NCI-H1105 treated with DMSO at 0.1 percent for 48 hours (cell line): Measurements from ENCODE around the gene SLC4A1.

ENCODE experiments used
- DNase-seq: peaks from one replicate; lab custom pipeline; 2025; lab: John Stamatoyannopoulos, UW

Gene SLC4A1

DNA sequence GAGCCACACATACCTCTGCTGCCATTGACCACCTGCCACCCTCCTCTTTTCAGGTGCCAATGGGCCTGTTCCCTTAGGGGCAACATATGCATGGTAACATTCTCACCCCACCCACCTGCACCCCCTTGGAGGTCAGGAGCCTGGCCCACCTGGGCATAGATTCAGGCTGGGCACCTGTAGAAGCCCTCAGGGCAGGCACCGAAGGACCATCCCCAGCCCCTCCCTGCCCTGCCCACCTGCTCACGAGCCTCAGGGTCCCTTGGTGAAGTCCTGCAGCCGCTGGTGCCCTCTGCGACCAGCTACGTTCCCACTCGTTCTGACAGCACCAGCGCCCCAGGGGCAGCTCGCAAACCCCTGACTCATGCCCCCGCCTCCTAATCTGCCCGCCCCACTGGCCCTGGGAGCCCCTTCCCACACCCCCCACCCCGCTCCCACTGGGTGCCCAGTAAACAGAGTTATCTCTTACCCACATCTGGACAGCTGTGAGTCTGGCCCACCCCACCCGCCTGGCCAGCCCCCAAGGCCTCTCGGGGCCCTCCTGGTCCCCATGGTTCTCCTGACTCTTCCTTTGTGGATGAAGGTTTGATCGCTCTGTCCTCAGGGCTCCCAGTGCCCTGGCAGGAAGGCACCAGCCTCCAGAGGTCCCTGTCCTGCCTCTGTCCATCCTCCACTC lies at the start of gene SLC4A1:
TSS of gene SLC4A1 (minus strand) at position 318 of the 673 bp plus-strand sequence. CDS start 5,269 bp downstream, outside the sequence.
- no peak for DNase-seq

DNA sequence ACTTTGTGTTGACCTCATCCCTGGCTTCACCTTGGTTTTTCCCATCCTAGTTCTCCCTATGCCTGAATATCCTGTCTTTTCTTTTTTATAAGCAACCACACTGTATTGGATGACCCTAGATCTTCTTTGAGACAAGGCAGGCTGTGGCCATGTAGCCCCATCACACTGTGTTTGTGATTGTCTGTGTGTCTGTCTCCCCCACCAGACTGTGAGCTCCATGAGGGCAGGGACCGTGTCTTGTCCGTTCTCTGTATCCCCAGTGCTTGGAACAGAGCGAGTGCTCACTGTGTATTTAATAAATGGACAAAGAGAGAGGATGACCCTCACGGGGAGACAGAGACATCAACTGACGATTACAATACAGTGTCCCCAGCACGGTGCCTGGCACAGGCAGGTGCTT lies 49.6 kb upstream of the SLC4A1 start:
- DNase-seq = no peak

DNA sequence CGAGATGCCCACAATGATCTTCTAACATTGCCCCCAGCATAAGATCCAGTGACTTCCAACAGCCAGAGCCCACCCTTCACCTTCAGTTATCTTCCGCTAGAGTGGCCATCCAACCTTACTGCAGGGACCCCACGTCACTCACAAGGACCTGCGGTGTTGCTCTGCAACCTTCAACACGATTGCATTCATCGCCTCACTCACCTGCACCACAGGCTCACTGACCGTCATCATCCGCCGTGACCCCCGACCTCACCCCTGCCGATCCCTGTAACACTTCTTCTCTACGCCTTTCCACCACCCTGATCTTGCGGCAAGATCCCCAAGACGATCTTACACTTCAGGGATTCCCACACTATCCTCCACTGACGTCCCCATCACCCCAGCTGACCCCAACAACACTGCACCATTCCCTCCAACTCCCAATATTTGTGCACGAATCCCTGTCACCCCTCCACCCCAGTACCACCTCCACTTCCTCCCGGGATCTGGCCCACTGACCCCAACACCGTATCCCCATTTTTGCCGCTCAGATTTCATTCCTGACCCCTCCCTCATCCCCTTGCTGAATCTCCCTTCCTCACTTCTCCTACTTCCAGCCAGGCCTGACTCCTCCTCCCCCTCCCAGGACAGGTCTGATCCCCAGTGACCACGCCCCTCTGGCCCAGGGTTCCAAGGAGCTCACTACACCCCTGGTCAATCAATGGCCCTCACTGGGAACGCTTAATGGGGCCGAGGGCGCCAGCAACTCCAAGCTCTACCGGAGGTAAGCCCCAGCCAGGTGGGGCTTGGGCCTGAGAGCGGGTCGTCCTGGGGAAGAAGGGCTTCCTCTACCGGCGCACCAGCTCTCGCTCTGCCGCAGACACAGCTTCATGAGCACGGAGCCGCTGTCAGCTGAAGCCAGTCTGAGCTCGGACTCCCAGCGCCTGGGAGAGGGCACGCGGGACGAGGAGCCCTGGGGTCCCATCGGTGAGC lies 48.1 kb upstream of the SLC4A1 start:
- no peak for DNase-seq

DNA sequence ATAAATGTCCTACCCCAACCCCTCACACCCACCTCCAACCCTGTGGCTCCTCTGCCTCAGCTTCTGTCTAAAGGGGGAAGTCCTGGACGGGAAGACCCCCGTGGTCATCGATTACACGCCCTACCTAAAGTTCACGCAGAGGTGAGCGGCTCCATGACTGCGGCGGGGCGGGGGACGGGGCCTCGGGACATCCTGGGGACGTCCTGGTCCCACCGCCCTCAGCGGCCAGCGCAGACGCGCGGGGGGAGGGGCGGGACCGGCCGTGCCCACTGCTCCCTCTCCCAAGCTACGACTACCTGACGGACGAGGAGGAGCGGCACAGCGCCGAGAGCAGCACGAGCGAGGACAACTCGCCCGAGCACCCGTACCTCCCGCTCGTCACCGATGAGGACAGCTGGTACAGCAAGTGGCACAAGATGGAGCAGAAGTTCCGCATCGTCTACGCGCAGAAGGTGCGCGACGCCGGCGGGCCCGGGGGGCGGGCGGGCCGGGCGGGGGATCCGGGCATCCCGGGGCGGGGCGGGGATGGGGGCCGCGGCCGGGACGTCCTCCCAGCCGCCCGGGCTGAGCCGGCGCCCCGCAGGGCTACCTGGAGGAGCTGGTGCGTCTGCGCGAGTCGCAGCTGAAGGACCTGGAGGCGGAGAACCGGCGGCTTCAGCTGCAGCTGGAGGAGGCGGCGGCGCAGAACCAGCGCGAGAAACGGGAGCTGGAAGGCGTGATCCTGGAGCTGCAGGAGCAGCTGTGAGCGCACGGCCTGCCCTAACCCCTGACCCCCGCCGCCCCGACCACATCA lies 47.1 kb upstream of the SLC4A1 start:
- peak; percentile 61 for DNase-seq

DNA sequence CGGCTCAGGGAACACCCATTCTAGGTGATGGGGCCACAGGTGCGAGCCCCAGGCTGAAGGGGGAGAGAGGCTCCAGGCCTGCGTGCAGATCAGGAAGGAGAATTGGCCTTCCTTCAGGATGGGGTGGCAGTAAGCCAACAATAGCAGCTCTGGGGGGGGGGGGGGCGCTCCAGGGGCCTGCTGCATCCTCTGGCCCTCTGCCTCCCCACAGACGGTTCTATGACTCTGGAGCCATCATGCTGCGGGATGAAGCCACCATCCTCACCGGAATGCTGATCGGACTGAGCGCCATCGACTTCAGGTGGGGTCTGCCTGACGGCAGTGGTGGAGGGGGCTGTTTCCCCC lies 46.6 kb upstream of the SLC4A1 start:
- DNase-seq = peak; percentile 35

DNA sequence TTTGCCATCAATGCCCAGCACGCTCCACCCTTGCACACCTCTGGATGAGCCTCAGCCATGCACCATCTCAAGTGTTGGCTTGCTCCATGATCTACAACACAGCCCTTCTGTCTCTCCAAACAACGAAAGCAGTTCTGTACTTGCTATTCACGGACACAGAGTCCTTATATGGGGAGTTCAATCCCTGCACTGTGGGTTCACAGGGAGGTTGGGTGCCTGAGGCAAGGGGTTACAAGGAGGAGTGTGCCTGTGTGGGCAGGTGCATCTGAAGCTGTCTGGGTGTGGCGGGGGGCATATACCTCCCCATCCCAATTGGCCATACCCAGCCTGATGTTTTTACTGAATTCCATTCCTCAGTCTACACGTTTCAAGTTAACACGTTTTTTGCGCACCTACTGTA lies 46.1 kb upstream of the SLC4A1 start:
- DNase-seq = no peak

DNA sequence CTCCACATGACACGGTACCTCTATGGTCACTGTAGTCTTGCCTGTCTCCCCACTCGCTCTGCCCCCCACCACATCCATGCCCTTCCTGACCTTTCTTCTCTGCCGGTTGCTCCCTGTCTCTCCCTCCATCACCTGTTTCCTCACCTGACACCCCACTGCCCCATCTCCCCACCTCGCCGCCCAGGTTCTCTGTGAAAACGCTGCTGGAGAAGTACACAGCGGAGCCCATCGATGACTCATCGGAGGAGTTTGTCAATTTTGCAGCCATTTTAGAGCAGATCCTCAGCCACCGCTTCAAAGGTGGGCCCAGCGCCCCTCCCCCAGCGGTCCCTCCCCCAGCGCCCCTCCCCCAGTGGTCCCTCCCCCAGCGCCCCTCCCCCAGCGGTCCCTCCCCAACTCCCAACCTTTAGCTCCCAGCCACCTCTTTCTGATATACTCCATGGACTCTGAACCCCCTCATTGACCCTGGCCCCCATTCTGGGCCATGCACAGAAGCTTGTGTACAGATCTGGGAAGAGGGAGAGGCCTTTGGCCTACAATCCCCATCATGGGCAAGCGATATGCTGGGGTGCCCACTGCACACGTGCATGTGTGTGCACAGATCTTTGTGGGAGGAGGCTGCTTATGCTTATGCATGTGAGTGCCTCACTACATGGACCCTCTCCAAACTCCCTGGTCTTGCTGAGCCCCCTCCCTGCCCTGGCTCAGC lies 44.6 kb upstream of the SLC4A1 start:
- no peak for DNase-seq

DNA sequence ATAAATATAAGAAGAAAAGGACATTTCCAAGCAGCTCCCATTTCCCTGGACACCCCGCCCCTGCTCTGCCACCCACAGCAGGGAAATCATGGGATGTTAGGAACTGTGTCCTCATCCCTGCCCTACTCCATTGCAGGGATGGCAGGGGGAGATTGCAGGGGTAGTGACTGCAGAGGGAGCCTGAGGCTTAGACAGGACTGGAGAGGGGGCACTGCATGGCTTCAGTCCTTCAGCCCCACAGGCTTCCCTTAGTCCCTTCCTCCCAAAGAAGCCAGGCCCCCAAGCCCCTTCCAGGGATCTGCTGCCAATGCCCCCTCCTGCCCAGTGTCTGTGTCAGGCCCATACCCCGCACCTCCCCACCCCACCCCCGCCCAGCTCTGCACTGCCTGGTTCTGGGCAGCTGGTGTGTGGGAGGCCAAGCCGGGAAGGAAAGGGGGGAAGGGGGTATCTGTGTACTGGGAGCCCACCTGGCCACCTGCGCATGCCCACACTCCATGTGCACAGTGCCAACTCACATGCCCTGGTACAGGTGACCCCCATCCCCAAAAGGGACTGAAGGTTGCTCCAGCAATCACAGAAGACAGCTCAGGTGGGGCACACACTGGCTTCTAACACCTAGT lies 43.7 kb upstream of the SLC4A1 start:
- no peak for DNase-seq

DNA sequence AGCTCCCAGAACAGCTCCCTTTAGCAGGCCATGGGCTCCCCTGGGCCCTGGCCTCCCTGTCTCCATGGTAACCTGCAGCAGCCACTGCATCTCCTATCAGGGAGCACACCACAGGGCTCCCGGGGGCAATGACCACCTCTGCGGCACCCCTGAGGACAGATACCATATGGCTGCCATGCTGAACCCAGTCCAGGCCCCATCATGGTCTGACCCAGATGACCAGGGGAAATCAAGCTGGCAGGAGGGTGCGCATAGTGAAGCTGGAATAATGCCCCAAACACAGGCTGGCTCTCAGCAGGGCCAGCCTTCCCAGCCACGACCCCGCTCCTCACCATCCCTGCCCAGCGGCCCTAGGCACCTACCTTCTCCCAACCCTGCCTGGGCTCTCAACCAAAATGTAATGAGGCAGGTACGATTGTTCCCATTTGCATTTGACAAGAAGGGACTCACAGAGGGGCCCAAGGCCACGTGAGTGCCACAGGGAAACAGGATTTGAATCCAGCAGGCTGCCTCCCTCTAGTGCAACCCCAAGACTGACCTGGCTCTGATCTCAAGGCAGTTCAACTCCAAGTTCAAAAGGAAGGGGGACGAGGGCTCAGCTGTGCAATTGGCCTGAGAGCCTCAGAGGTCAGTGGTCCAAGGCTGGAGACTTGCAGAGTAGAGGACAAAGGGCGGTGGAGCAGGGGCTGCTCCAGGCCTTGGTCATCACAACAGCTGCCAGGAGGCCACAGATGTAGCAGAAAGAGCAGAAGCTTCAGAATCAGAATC lies 42.9 kb upstream of the SLC4A1 start:
- DNase-seq = no peak

DNA sequence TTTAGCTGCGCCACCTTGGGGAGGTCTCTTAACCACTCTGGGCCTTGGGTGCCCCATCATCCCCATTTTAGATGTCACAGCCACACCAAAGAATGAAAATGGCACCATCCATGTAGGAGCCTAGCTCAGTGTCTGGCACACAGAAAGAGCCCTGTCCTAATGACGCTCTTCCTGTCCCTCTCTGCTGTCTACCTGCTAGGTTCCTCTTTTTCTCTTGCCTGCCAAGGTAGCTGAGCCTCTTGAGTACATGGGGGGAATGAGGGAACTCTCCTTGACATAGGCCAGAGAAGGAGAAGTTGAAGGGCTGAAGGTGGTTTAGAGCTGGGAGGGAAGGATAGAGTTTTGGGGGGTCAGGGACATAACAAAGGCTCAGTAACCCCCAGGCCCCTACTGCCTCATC lies 42.3 kb upstream of the SLC4A1 start:
- no peak for DNase-seq

DNA sequence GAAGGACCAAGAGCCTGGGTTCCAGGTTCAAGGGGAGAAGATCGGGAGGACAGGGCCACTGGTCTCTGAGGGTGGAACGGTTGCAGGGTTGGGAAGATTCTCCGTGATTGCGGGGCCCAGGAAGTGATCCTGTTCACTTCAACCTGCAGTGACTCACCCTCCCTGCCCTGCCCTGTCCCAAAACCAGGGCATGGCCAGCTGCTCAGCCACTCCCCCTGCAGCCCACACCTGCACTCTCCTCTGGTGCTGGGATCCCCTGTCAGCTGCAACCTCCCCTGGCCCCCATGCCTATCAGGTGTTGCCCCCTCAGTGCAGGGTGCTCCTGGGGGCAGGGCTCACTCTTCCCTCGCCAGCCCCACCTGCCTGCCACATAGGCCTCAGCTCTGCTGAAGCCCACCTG lies 41.5 kb upstream of the SLC4A1 start:
- no peak for DNase-seq

DNA sequence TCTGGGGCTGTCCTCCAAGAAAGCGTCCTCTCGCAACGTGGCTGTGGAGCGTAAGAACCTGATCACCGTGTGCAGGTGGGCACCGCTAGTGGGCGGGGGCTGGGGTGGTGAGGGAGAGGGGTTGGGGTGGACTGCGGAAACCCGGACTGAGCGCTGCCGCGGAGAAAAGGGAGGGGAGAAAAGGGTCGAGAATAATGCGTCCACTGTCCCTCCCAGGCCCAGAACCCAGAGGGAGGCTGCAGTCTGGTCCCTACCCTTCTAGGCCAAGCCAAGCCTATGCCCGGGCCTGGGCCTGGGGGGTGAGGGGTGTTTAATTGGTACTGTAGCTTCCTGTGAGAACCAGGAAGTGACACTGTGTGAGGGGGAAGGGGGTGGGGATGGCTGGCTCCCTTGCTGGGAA lies 40.9 kb upstream of the SLC4A1 start:
- peak; percentile 30 for DNase-seq

DNA sequence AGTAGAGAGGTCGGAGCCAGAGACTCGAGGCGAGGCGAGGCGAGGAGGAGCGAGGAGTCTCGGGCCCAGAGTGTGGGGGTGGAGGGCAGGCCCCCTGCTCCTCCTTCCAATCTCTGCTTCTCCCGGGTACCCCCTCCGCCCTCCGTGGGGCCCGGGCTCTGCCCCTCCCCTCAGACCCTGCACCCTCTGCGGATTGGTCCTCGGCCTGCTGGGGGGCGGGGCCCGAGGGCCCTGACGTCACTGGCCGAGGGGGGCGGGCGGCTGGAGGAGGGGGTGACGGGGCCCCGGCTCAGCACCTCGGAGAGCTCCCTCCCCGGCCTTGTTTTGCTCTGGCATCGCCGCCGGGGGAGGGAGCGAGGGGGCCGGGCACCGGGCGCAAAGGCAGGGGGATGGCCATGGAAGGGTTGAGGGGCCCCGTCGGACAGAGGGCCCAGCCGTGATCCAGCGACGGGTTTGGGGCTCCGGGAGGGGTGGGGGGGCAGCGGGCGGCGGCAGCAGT lies 40.4 kb upstream of the SLC4A1 start, which contains the start of gene RUNDC3A:
TSS of gene RUNDC3A (plus strand) at position 282 of the 499 bp plus-strand sequence. CDS start 232 bp downstream, outside the sequence.
- DNase-seq = peak; percentile 78

DNA sequence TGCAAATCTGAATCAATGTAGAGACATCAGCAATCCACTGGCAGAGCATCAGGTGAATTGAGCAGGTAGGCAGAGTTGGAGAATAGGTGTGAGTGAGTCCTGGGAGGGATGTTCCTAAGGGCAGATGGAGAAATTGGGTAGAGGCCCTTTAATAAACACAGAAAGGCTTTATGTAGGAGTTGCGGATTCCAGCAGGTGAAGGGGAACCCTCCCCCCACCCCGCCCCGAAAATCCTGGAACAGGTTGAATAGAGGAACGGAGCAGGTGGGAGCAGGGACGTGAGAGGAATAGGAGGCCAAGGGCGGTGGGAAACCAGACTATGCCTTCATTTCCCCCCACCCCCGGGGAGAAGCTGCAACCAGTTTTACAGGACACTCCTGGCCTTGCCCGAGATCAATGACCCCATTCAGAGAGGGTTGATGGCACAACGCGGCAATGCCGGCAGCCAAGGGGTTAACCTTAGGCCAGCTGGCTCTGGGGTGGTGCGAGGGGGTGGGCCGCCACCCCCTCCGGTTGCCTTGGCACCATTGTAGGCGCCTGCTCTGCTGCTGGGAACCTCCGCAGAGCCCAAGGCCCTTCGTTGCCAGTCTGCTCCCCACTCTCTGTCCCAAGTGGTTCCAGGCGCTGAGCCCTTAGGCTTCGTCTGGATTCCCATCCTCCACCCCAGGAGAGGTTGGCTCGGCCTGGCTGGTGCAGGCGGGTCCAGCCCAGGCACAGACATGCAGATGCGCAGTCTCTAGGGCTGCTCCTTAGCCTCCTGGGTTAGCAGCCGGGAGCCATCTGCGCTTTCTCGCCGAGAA lies 39.7 kb upstream of the SLC4A1 start:
- DNase-seq = peak; percentile 72

DNA sequence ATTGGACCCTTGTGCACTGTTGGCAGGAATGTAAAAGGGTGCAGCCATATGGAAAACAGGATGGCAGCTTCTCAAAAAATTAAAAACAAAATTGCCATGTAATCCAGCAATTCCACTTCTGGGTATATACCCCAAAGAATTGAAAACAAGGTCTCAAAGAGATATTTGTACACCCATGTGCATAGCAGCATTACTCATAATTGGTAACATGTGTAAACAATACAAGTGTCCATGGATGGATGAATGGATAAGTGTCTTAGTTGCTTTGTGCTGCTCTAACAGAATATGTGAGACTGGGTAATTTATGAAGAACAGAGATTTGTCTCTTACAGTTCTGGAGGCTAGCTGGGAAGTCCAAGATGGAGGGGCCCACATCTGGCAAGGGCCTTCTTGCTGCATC lies 36.7 kb upstream of the SLC4A1 start:
- DNase-seq = no peak

DNA sequence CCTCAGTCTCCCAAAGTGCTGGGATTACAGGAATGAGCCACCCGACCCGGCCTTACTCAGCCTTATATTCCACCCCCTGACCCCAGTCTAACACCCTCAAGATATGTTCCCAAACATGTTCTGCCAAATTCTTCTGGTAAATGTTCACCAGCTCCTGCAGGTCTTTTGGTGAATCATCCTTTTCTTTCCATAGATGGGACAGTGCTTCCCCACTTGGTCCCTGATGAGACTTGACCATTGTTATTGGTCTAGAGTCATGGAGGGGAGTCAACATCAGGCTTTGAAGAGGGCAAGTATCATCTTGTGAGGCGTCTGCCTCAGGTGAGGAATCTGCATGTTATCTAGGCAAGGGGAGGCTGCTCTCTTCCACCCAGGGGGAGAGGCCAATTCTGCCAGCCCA lies 30.0 kb upstream of the SLC4A1 start:
- no peak for DNase-seq

DNA sequence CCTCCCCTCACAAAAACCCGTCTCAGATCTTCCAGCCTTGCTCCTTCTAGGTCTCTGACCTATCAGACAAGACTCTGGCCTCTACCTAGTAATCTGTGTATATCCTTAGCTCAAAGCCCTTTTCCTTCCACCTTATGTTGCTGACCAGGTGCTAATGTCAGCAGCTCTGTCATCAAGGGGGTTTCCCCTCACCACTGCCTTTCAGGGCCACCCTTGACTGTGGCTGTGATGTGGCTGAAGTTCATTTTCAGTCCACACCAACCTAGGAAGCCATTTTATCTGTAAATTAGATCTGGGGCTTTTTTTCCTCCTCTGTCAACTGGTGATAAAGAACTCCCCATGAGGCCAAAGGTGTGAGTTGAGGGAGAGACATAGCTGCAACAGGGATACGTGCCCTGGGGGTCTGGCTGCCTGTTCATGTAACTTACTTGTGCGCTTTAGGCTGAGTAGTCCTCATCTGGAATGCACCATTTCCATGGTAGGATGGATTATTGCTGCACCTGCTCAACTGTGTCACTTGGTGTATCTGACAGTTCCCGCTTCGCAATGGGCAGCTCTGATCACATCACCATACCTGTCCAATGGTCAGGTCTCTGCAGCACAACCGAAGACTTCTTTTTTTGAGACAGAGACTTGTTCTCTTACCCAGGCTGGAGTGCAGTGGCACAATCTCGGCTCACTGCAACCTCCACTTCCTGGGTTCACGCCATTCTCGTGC lies 25.7 kb upstream of the SLC4A1 start:
- DNase-seq = no peak

DNA sequence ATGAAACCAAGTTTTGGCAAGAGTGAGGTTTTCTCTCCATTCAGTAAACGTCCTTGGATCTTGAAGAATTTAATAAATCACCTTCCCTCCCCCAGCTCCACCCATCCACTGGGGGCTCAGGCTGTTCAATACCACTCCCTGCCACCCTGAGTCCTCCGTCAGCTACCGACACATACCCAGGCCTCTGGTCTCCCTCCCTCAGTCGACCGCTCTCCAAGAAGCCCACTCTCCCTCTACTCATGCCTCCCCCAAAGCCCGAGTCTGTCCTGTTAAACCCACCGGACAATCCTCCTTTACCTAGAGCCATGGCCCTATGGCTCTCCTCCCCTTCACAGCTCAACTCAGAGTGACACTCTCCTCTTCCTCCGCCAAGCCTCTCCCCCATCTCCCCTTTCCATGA lies 19.7 kb upstream of the SLC4A1 start:
- DNase-seq = no peak

DNA sequence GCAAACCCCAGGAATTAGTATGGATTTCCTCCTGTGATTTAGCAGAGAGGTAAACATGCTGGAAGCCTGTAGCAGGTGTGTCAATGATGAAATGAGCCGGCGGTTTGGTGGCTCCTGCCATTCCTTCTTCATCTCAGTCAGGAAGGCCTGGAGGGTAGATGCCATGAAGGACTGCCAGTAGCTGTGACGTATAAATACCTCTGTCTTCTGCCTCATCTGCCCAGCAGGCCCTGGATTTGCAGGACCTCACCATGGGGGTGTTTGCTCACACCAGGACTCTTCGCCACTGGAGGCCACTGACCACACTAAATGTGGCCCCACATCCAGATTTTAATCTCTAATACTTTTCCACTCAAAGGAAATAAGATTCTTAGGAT lies 16.1 kb upstream of the SLC4A1 start:
- DNase-seq = no peak
